SK-N-SH (cell line): Measurements from ENCODE around the gene MGLL. TPM values are rescaled to one million over a fixed set of nuclear protein-coding genes. Genes with fewer than 3 reads are reported as not detected.

ENCODE experiments used
- CTCF ChIA-PET: fragments of 300-600, 350-600 bp; formaldehyde crosslinking; extraction: SDS; loops from one replicate; lab custom pipeline; 2021; lab: Yijun Ruan, JAX
- POLR2A ChIA-PET: fragments of 350-600 bp; sonication (Branson Sonifier 250); formaldehyde crosslinking; extraction: SDS; loops from one replicate; lab custom pipeline; 2020; ENCODE audit warnings: antibody characterized with exemption, inconsistent platforms; lab: Yijun Ruan, JAX
- DNase-seq: peaks from one replicate; pipeline ENCODE4 v3.0.0; 2012
- H2AFZ ChIP-seq: fragments of 200-600 bp; sonication (generic); 2 replicates; pipeline ENCODE4 v1.8.1; 2016; ENCODE audit warnings: antibody characterized with exemption, mild to moderate bottlenecking, low read depth
- H3F3A ChIP-seq: fragments of 200-600 bp; sonication (generic); replicated peaks from 2 replicates; pipeline ENCODE3; 2016; ENCODE audit warnings: antibody characterized with exemption, mild to moderate bottlenecking; ENCODE audit not compliant: insufficient read depth
- H3K27ac ChIP-seq, 2 experiments: fragments of 200-500 bp in 1 of 2; fragments of 200-600 bp in 1 of 2; sonication (Bioruptor generic) in 1 of 2; sonication (generic), shearing (Covaris generic) in 1 of 2; 2 replicates each; pipeline versions ENCODE4 v1.5.1 to v1.6.1; 2014 to 2016; ENCODE audit warnings: low read depth in 2 of 2, inconsistent platforms in 1 of 2, low read length in 1 of 2, mild to moderate bottlenecking in 1 of 2, mixed read lengths in 1 of 2
- H3K27me3 ChIP-seq: fragments of 200-600 bp; sonication (generic), shearing (Covaris generic); 2 replicates; pipeline ENCODE4 v1.6.1; 2016; ENCODE audit warnings: mixed run types; ENCODE audit not compliant: insufficient read depth
- H3K36me3 ChIP-seq, 2 experiments: fragments of 200-500 bp in 1 of 2; fragments of 200-600 bp in 1 of 2; sonication (Bioruptor generic) in 1 of 2; sonication (generic) in 1 of 2; replicated peaks in 1 of 2; 2 replicates each; pipeline versions ENCODE3 to v1.5.1; 2014 to 2016; ENCODE audit warnings: low read length in 1 of 2, mild to moderate bottlenecking in 1 of 2; ENCODE audit not compliant: insufficient read depth in 2 of 2, control insufficient read depth in 1 of 2
- H3K4me1 ChIP-seq, 2 experiments: fragments of 200-500 bp in 1 of 2; fragments of 200-600 bp in 1 of 2; sonication (Bioruptor generic) in 1 of 2; sonication (generic), shearing (Covaris generic) in 1 of 2; 2 replicates each; pipeline versions ENCODE4 v1.5.1 to v1.6.1; 2014 to 2016; ENCODE audit warnings: low read depth in 1 of 2, low read length in 1 of 2, mixed run types in 1 of 2; ENCODE audit not compliant: insufficient read depth in 2 of 2, control insufficient read depth in 1 of 2
- H3K4me2 ChIP-seq: fragments of 200-600 bp; sonication (generic), shearing (Covaris generic); 2 replicates; pipeline ENCODE4 v1.6.1; 2017; ENCODE audit warnings: mixed run types
- H3K4me3 ChIP-seq, 2 experiments: fragments of 200-500 bp in 1 of 2; fragments of 200-600 bp in 1 of 2; sonication (Bioruptor generic) in 1 of 2; sonication (generic), shearing (Covaris generic) in 1 of 2; 2 replicates each; pipeline versions ENCODE4 v1.5.1 to v1.8.1; 2014 to 2016; ENCODE audit warnings: low read depth in 2 of 2, inconsistent platforms in 1 of 2, low read length in 1 of 2, mild to moderate bottlenecking in 1 of 2, mixed read lengths in 1 of 2, moderate library complexity in 1 of 2
- H3K79me2 ChIP-seq: fragments of 200-600 bp; sonication (generic); 2 replicates; pipeline ENCODE4 v1.8.1; 2017; ENCODE audit warnings: mild to moderate bottlenecking; ENCODE audit not compliant: insufficient read depth
- H3K9ac ChIP-seq: fragments of 200-600 bp; sonication (generic); 2 replicates; pipeline ENCODE4 v1.6.1; 2017; ENCODE audit warnings: mixed run types
- H3K9me2 ChIP-seq: fragments of 200-600 bp; sonication (generic); 2 replicates; pipeline ENCODE4 v1.6.1; 2017; ENCODE audit warnings: mixed run types
- H3K9me3 ChIP-seq: fragments of 200-600 bp; sonication (generic); 2 replicates; pipeline ENCODE4 v1.6.1; 2017; ENCODE audit warnings: mixed run types, mild to moderate bottlenecking, moderate library complexity
- H4K20me1 ChIP-seq: fragments of 200-600 bp; sonication (generic); 2 replicates; pipeline ENCODE4 v1.6.1; 2017; ENCODE audit warnings: mild to moderate bottlenecking, mixed run types; ENCODE audit not compliant: insufficient read depth
- CHD2 ChIP-seq: fragments of 150-350 bp; IDR thresholded peaks from 2 replicates; pipeline ENCODE4 v1.6.1; 2018; ENCODE audit warnings: low read length; ENCODE audit not compliant: partially characterized antibody
- ELF1 ChIP-seq: IDR thresholded peaks from 2 replicates; pipeline ENCODE4 v1.4.0; 2012
- EZH2phosphoT487 ChIP-seq: fragments of 200-600 bp; sonication (generic); IDR thresholded peaks from 2 replicates; pipeline ENCODE4 v1.6.1; 2017; ENCODE audit warnings: low read depth, mixed run types, mild to moderate bottlenecking, antibody characterized with exemption, moderate library complexity, borderline replicate concordance
- FOSL2 ChIP-seq: IDR thresholded peaks from 2 replicates; pipeline ENCODE4 v1.4.0; 2012; ENCODE audit warnings: low read depth, mild to moderate bottlenecking, moderate library complexity, borderline replicate concordance
- FOXJ3 ChIP-seq: sonication (generic); formaldehyde crosslinking; IDR thresholded peaks from 2 replicates; pipeline ENCODE4 v1.5.1; 2020; ENCODE audit warnings: mild to moderate bottlenecking, missing genetic modification reagents
- FOXM1 ChIP-seq: IDR thresholded peaks from 2 replicates; pipeline ENCODE4 v1.4.0; 2012; ENCODE audit warnings: low read depth, mild to moderate bottlenecking
- GATA2 ChIP-seq: sonication (generic); formaldehyde crosslinking; IDR thresholded peaks from 2 replicates; pipeline ENCODE4 v1.5.0; 2020; ENCODE audit warnings: mild to moderate bottlenecking, missing genetic modification reagents
- JUND ChIP-seq: IDR thresholded peaks from 2 replicates; pipeline ENCODE4 v1.4.0; 2012
- NRF1 ChIP-seq: IDR thresholded peaks from 2 replicates; pipeline ENCODE4 v1.6.1; 2012; ENCODE audit warnings: low read depth, mild to moderate bottlenecking, low read length
- POLR2AphosphoS5 ChIP-seq: IDR thresholded peaks from 2 replicates; pipeline ENCODE4 v1.6.1; 2012; ENCODE audit warnings: low read depth, low read length
- RAD21 ChIP-seq: IDR thresholded peaks from 2 replicates; pipeline ENCODE4 v1.6.1; 2012; ENCODE audit warnings: mild to moderate bottlenecking, low read length
- TEAD4 ChIP-seq: IDR thresholded peaks from 2 replicates; pipeline ENCODE4 v1.4.0; 2012; ENCODE audit warnings: mild to moderate bottlenecking, borderline replicate concordance; ENCODE audit not compliant: insufficient read depth
- YY1 ChIP-seq: IDR thresholded peaks from 2 replicates; pipeline ENCODE4 v1.4.0; 2012; ENCODE audit warnings: low read depth, mild to moderate bottlenecking
- WGBS: methylation state at CpG from one replicate; pipeline ENCODE4 v1.1.6; 2017; ENCODE audit warnings: low lambda C conversion rate; 5-methylcytosine and 5-hydroxymethylcytosine counted together
- polyA plus RNA-seq, 3 experiments: library from polyadenylated mRNA; depleted of rRNA; stranded (reverse); fragments of >200 nt; gene quantifications; 2 replicates each; pipeline ENCODE4 v1.2.3, GENCODE V29; 2012
- TF ChIP-seq, protein P1 (sequence below): fragments of 150-350 bp; IDR thresholded peaks from 2 replicates; pipeline ENCODE4 v1.6.1; 2016; ENCODE audit warnings: mild to moderate bottlenecking, low read depth, low read length
- TF ChIP-seq, protein P2 (sequence below): fragments of 200-600 bp; sonication (generic); IDR thresholded peaks from 2 replicates; pipeline ENCODE4 v1.6.1; 2017; ENCODE audit warnings: antibody characterized with exemption, mild to moderate bottlenecking, moderate library complexity

MGLL gene
- polyA plus RNA-seq, 1 of the 3 experiments (the other 2 are of a cell fraction), result 2.2 TPM

DNA sequence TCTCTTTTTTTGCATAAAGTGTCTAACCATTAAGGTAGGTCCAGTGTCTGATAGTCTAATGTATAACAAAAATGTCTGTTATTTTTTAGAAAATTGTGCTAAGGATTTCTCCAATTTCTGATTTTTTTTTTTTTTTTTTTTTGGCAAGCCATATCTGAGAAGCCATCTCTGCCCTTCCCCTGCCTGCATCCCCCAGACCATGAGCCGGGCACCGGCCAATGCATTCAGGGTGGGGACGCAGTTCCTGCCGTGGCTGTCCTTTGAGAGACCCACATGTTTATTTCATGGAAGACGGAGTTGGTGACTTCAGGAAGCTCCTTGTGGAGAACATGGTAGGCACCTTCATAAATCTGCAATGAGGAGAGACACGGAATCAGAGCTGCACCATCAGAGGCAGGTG lies 130.3 kb downstream of the MGLL start:
- TF ChIP-seq JUND (no peak), YY1 (no peak), FOXJ3 (CRISPR knock-in tag) (no peak), NRF1 (no peak), ELF1 (no peak), CHD2 (no peak), FOSL2 (no peak), POLR2AphosphoS5 (no peak), EZH2phosphoT487 (no peak), GATA2 (CRISPR knock-in tag) (no peak), RAD21 (no peak)
- TF ChIP-seq, protein P1, sequence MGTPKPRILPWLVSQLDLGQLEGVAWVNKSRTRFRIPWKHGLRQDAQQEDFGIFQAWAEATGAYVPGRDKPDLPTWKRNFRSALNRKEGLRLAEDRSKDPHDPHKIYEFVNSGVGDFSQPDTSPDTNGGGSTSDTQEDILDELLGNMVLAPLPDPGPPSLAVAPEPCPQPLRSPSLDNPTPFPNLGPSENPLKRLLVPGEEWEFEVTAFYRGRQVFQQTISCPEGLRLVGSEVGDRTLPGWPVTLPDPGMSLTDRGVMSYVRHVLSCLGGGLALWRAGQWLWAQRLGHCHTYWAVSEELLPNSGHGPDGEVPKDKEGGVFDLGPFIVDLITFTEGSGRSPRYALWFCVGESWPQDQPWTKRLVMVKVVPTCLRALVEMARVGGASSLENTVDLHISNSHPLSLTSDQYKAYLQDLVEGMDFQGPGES, result no peak

DNA sequence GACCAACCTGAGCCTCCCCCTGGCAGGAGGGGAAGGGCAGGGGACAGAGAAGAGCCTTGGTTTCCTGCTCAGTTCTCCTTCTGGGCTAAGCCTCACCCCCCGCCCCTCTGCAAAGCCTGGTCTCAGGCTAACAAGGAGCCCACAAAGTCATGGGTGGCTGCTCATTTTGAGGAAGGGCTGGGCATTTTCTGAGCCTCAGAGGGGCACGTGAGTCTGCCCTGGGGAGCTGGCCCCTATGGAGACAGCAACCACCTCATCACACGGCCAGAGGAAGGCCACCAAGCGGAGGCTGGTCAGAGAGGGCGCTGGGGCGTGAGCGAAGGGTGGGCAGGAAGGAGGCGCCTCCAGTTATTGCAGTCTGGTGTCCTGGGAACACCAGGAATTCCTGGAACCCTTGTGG lies 130.8 kb downstream of the MGLL start:
- Histone ChIP-seq H3K36me3 (no peaks in the 10 kb centered on the region), H2AFZ (peak overlapping the region; percentile 75; the same call in 1 of the 2 replicates), H3K9me2 (no peaks in the 10 kb centered on the region), H3K4me2 (no peak overlapping the region), H3K27me3 (no peaks in the 10 kb centered on the region), H3K9me3 (no peaks in the 10 kb centered on the region), H3K4me3 (no peak overlapping the region), H3K9ac (no peak overlapping the region), H3K79me2 (no peaks in the 10 kb centered on the region), H3F3A (peaks cover 4% of the 10 kb centered on the region), H3K27ac (0 out of 4 replicates have a peak overlapping the region, but pooled peaks of 1 of the 2 experiments have one; percentile 68), H4K20me1 (no peaks in the 10 kb centered on the region), H3K4me1 (peaks cover 16 to 56% of the 10 kb centered on the region in 2 experiments; a peak in 3 of 4 replicates)
- no peak for DNase-seq
- ChIA-PET POLR2A (interaction anchor here (0.6 to 0.9 kb wide), 2 partner anchors 19 to 132 kb away, joined by 3 read pairs; partner anchors contain the start of gene ABTB1), CTCF (interaction anchor here (0.6 to 9.2 kb wide), 29 partner anchors 9 to 282 kb away, joined by 3 to 141 read pairs (median 5); partner anchors contain the start of gene MGLL)
- TF ChIP-seq FOXM1 (no peak), TEAD4 (no peak), FOXJ3 (CRISPR knock-in tag) (no peak)
- TF ChIP-seq, protein P2, sequence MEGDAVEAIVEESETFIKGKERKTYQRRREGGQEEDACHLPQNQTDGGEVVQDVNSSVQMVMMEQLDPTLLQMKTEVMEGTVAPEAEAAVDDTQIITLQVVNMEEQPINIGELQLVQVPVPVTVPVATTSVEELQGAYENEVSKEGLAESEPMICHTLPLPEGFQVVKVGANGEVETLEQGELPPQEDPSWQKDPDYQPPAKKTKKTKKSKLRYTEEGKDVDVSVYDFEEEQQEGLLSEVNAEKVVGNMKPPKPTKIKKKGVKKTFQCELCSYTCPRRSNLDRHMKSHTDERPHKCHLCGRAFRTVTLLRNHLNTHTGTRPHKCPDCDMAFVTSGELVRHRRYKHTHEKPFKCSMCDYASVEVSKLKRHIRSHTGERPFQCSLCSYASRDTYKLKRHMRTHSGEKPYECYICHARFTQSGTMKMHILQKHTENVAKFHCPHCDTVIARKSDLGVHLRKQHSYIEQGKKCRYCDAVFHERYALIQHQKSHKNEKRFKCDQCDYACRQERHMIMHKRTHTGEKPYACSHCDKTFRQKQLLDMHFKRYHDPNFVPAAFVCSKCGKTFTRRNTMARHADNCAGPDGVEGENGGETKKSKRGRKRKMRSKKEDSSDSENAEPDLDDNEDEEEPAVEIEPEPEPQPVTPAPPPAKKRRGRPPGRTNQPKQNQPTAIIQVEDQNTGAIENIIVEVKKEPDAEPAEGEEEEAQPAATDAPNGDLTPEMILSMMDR, result no peak
- WGBS, result 98% methylated on average over 5 of the region's 8 CpGs

More for the DNA sequence above, 130.3 kb downstream of the MGLL start:
- Histone ChIP-seq H3K27me3 (no peaks in the 10 kb centered on the region), H3K36me3 (no peaks in the 10 kb centered on the region), H3K79me2 (no peaks in the 10 kb centered on the region), H3F3A (peaks cover 4% of the 10 kb centered on the region), H3K27ac (no peak overlapping the region), H3K9me2 (no peaks in the 10 kb centered on the region), H2AFZ (no peak overlapping the region), H3K4me1 (peaks cover 21 to 61% of the 10 kb centered on the region in 2 experiments; a peak in 3 of 4 replicates), H4K20me1 (no peaks in the 10 kb centered on the region), H3K4me2 (no peak overlapping the region), H3K4me3 (no peak overlapping the region), H3K9ac (no peak overlapping the region), H3K9me3 (no peaks in the 10 kb centered on the region)
- POLR2A ChIA-PET, result interaction anchor here (0.9 kb wide), 1 partner anchor 131 kb away, joined by 3 read pairs; no protein-coding TSS in a partner anchor
- WGBS, result 96% methylated on average over 6 of the region's 6 CpGs
- no peak for DNase-seq
- CTCF ChIA-PET, result interaction anchor here (0.6 to 9.2 kb wide), 8 partner anchors 10 to 279 kb away, joined by 3 to 141 read pairs (median 8); partner anchors contain the start of gene MGLL
